Measurements from ENCODE around the gene PID1. TPM values are rescaled to one million over a fixed set of nuclear protein-coding genes. Genes with fewer than 3 reads are reported as not detected.

PID1 gene
- total RNA-seq, 2 donors from 2014 or later: 0.55 to 1.6 TPM

GRCh38 chr2:229084447-229084846, 186.6 kb downstream of the PID1 start:
- TF ChIP-seq, protein P1, sequence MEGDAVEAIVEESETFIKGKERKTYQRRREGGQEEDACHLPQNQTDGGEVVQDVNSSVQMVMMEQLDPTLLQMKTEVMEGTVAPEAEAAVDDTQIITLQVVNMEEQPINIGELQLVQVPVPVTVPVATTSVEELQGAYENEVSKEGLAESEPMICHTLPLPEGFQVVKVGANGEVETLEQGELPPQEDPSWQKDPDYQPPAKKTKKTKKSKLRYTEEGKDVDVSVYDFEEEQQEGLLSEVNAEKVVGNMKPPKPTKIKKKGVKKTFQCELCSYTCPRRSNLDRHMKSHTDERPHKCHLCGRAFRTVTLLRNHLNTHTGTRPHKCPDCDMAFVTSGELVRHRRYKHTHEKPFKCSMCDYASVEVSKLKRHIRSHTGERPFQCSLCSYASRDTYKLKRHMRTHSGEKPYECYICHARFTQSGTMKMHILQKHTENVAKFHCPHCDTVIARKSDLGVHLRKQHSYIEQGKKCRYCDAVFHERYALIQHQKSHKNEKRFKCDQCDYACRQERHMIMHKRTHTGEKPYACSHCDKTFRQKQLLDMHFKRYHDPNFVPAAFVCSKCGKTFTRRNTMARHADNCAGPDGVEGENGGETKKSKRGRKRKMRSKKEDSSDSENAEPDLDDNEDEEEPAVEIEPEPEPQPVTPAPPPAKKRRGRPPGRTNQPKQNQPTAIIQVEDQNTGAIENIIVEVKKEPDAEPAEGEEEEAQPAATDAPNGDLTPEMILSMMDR (conservative IDR thresholded peaks at IDR 0.05): no peak
- Histone ChIP-seq H3K27ac (ENCODE audit: low read depth, low read length) (no peak overlapping the region), H3K27me3 (ENCODE audit: control insufficient read depth, insufficient read depth, low read length, poor library complexity, severe bottlenecking) (no peaks in the 10 kb centered on the region), H3K9ac (ENCODE audit: extremely low read depth, low read length, poor library complexity, severe bottlenecking) (no peak overlapping the region), H3K9me3 (ENCODE audit: control insufficient read depth, low read length) (no peaks in the 10 kb centered on the region), H3K4me1 (ENCODE audit: control insufficient read depth, insufficient read depth, low read length) (no peaks in the 10 kb centered on the region), H3K36me3 (ENCODE audit: control insufficient read depth, insufficient read depth, low read length) (no peaks in the 10 kb centered on the region), H3K4me3 (ENCODE audit: low read length) (no peak overlapping the region)
- no peak for DNase-seq
- Mint-ChIP-seq H3K9me3 (no peaks in the 10 kb centered on the region), H3K27me3 (ENCODE audit: insufficient read depth) (no peaks in the 10 kb centered on the region), H3K4me3 (no peak overlapping the region), H3K4me1 (no peaks in the 10 kb centered on the region), H3K36me3 (ENCODE audit: low read depth) (no peaks in the 10 kb centered on the region), H3K27ac (no peak overlapping the region)
- WGBS, 2 experiments (ENCODE audit: insufficient coverage in 1 of 2, insufficient read length in 1 of 2): 90 to 100% methylated on average over 1 to 5 of the region's 5 CpGs

DNA sequence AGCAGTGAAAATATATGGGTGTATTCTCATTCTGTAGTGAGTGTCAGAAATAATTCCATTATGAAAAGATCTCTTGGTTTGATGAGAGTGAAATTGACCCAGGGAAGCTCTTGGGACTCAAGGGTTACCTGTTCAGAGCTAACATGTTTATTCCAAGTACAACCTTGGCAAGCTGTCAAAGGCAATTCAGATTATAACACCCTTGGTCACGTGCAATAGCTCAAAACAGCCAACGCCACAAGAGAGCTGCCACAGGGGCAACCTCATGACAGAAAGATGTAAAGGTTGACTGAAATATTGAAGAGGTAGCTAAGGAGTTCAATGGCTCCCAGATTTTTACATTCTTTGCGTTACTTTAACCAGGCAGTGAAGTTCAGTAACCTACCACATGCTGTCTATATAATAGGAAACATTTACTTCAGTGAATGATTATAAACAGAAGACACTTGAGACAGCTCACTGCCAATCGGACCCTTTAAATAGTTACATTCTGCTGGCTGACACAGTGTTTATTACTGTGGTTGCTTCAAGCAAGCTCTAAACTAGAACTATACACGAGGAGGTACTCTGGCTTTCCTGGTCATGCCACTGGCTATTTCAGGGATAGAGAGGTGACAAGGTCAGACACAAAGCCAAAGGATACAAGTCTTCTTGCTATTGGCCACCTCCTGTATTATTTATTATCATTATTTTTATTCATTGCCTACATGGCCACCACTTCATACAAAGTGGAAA, 187.3 kb downstream of the PID1 start:
- no peaks in the 10 kb centered on the region for H3K36me3 ChIP-seq (ENCODE audit: control insufficient read depth, insufficient read depth, low read length)
- no peaks in the 10 kb centered on the region for H3K27me3 Mint-ChIP-seq (ENCODE audit: insufficient read depth)
- H3K4me1 Mint-ChIP-seq: no peaks in the 10 kb centered on the region
- TF ChIP-seq, protein P1 (conservative IDR thresholded peaks at IDR 0.05): no peak
- no peak overlapping the region for H3K4me3 Mint-ChIP-seq
- no peak overlapping the region for H3K27ac ChIP-seq (ENCODE audit: low read depth, low read length)
- no peaks in the 10 kb centered on the region for H3K9me3 ChIP-seq (ENCODE audit: control insufficient read depth, low read length)
- no peak for DNase-seq
- no peak overlapping the region for H3K4me3 ChIP-seq (ENCODE audit: low read length)
- WGBS, 2 experiments (ENCODE audit: insufficient coverage in 1 of 2, insufficient read length in 1 of 2): 84 to 90% methylated on average over 2 to 5 of the region's 5 CpGs
- H3K27me3 ChIP-seq (ENCODE audit: control insufficient read depth, insufficient read depth, low read length, poor library complexity, severe bottlenecking): no peaks in the 10 kb centered on the region
- H3K27ac Mint-ChIP-seq: no peak overlapping the region
- H3K9me3 Mint-ChIP-seq: no peaks in the 10 kb centered on the region
- no peak overlapping the region for H3K9ac ChIP-seq (ENCODE audit: extremely low read depth, low read length, poor library complexity, severe bottlenecking)
- no peaks in the 10 kb centered on the region for H3K36me3 Mint-ChIP-seq (ENCODE audit: low read depth)
- no peaks in the 10 kb centered on the region for H3K4me1 ChIP-seq (ENCODE audit: control insufficient read depth, insufficient read depth, low read length)

DNA sequence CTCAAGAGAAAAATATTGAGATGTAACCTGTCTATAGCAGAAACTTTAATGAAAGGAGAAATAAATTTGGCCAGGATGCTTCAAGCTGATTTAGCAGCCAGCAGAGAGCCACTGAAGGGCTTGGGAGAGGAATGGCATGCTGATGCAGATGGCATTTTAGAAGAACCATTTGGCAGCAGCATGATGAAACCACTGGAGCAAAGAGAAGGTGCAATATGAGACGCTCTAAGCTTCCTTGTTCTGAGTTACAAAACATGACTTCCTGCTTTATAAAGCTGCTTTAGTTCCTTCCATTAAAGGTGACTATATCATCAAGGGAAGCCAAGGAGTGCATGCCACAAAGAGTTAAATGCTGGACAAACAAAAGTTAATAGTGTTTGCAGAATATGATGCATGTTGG, 189.7 kb downstream of the PID1 start:
- H3K4me3 ChIP-seq (ENCODE audit: low read length): no peak overlapping the region
- no peak overlapping the region for H3K27ac Mint-ChIP-seq
- H3K4me1 Mint-ChIP-seq: no peaks in the 10 kb centered on the region
- H3K36me3 Mint-ChIP-seq (ENCODE audit: low read depth): no peaks in the 10 kb centered on the region
- no peaks in the 10 kb centered on the region for H3K36me3 ChIP-seq (ENCODE audit: control insufficient read depth, insufficient read depth, low read length)
- H3K27ac ChIP-seq (ENCODE audit: low read depth, low read length): no peak overlapping the region
- no peak overlapping the region for H3K9ac ChIP-seq (ENCODE audit: extremely low read depth, low read length, poor library complexity, severe bottlenecking)
- TF ChIP-seq, protein P1 (conservative IDR thresholded peaks at IDR 0.05): no peak
- no peaks in the 10 kb centered on the region for H3K9me3 ChIP-seq (ENCODE audit: control insufficient read depth, low read length)
- H3K4me1 ChIP-seq (ENCODE audit: control insufficient read depth, insufficient read depth, low read length): no peaks in the 10 kb centered on the region
- WGBS, 2 experiments (ENCODE audit: insufficient coverage in 1 of 2, insufficient read length in 1 of 2): 88 to 89% methylated on average over 1 of the region's 1 CpG
- H3K9me3 Mint-ChIP-seq: no peaks in the 10 kb centered on the region
- no peak for DNase-seq
- H3K27me3 ChIP-seq (ENCODE audit: control insufficient read depth, insufficient read depth, low read length, poor library complexity, severe bottlenecking): no peaks in the 10 kb centered on the region
- no peaks in the 10 kb centered on the region for H3K27me3 Mint-ChIP-seq (ENCODE audit: insufficient read depth)
- H3K4me3 Mint-ChIP-seq: no peak overlapping the region

Data from endodermal cell (in vitro differentiated cells).